Measurements from ENCODE around the gene HAS3. TPM values are rescaled to one million over a fixed set of nuclear protein-coding genes. Genes with fewer than 3 reads are reported as not detected.

The HAS3 gene
- total RNA-seq (10 to 100 TPM in 1 of 5 donors, 1 to 10 TPM in 3, not detected in 1; 1.2 to 10.3 (median 6.3) TPM), polyA plus RNA-seq (1 to 10 TPM; 1.1 to 5.8 (median 5.1) TPM)
- long read RNA-seq, donor 1, result 0 reads
- long read RNA-seq, donor 2, result 0 reads
- long read RNA-seq, donor 3, result 0 reads
- long read RNA-seq, donor 4, result 0 reads
- long read RNA-seq, donor 5, result 0 reads
- long read RNA-seq, donor 6, partial matches to known transcripts, result 0 of 5 reads
- long read RNA-seq, donor 6, other reads (novel, unspliced or antisense), result 5 of 5 reads
- long read RNA-seq, donor 7, result 0 reads
- long read RNA-seq, donor 8, partial matches to known transcripts, result 0 of 2 reads
- long read RNA-seq, donor 8, other reads (novel, unspliced or antisense), result 0 of 2 reads
- long read RNA-seq, donor 9, partial matches to known transcripts, result 0 of 1 reads
- long read RNA-seq, donor 9, other reads (novel, unspliced or antisense), result 0 of 1 reads
- long read RNA-seq, donor 10, result 0 reads

GRCh38 chr16:69105501-69106361, at the start of gene HAS3:
HAS3 (plus strand) TSS chr16:69105653; CDS start chr16:69109396, 3,743 bp downstream.
- no peak for TF ChIP-seq POLR2A (IDR thresholded peaks at IDR 0.05)
- no peak for TF ChIP-seq EP300 (IDR thresholded peaks at IDR 0.05)
- TF ChIP-seq POLR2AphosphoS5 (IDR thresholded peaks at IDR 0.05), result peak in 2 of 3 donors; percentile 58 to 72
- TF ChIP-seq CTCF (IDR thresholded peaks at IDR 0.05), result peak in 2 of 7 experiments; percentile 5 to 10
- peak within 1 kb of the TSS; percentile 53 to 78 (median 63) for H3K4me3 ChIP-seq
- H3K27me3 ChIP-seq, result peaks cover 0 to 39% (median 20%) of the 10 kb centered on the region in 3 donors
- H3K27ac ChIP-seq, result peak within 1 kb of the TSS in 2 of 5 donors; percentile 32 to 47
- H3K9me3 ChIP-seq, result no peaks in the 10 kb centered on the region
- 0 to 2% (median 1%) methylated on average over 20 to 80 of the region's 80 CpGs for WGBS, 5 donors
- H3K4me1 ChIP-seq, result peaks cover 18 to 42% (median 37%) of the 10 kb centered on the region in 4 donors
- intact Hi-C loops (cut with DNase I; ENCODE audit: low total_unique reads), result no loop called here
- peak; percentile 65 to 89 for DNase-seq
- peaks cover 0 to 21% (median 20%) of the 10 kb centered on the region in 4 donors for H3K36me3 ChIP-seq

GRCh38 chr16:69055980-69056379, 49.5 kb upstream of the HAS3 start:
- Histone ChIP-seq H3K36me3 (no peaks in the 10 kb centered on the region), H3K4me1 (peaks cover 0 to 9% (median 5%) of the 10 kb centered on the region in 4 donors), H3K9me3 (no peaks in the 10 kb centered on the region), H3K27me3 (no peaks in the 10 kb centered on the region), H3K27ac (no peak overlapping the region), H3K4me3 (no peak overlapping the region)
- intact Hi-C loops (cut with DNase I; ENCODE audit: low total_unique reads), result no loop called here
- no peak for TF ChIP-seq POLR2A (IDR thresholded peaks at IDR 0.05)
- TF ChIP-seq CTCF (IDR thresholded peaks at IDR 0.05), result no peak
- no peak for TF ChIP-seq POLR2AphosphoS5 (IDR thresholded peaks at IDR 0.05)
- no peak for TF ChIP-seq EP300 (IDR thresholded peaks at IDR 0.05)
- 90 to 95% (median 93%) methylated on average over 1 of the region's 1 CpG for WGBS, 5 donors
- DNase-seq, result no peak

GRCh38 chr16:69056421-69056820, 49.0 kb upstream of the HAS3 start:
- peaks cover 0 to 9% (median 5%) of the 10 kb centered on the region in 4 donors for H3K4me1 ChIP-seq
- intact Hi-C loops (cut with DNase I; ENCODE audit: low total_unique reads), result no loop called here
- H3K27ac ChIP-seq, result no peak overlapping the region
- H3K9me3 ChIP-seq, result no peaks in the 10 kb centered on the region
- TF ChIP-seq POLR2AphosphoS5 (IDR thresholded peaks at IDR 0.05), result no peak
- no peak for TF ChIP-seq EP300 (IDR thresholded peaks at IDR 0.05)
- no peak for TF ChIP-seq CTCF (IDR thresholded peaks at IDR 0.05)
- no peak for TF ChIP-seq POLR2A (IDR thresholded peaks at IDR 0.05)
- H3K4me3 ChIP-seq, result no peak overlapping the region
- WGBS, 5 donors, result 76 to 90% (median 88%) methylated on average over 3 of the region's 3 CpGs
- H3K36me3 ChIP-seq, result no peaks in the 10 kb centered on the region
- no peak for DNase-seq
- H3K27me3 ChIP-seq, result no peaks in the 10 kb centered on the region

Data from stomach (tissue), 19 donors.